Stimulated activated CD4-positive, alpha-beta T cell treated with anti-CD3 and anti-CD28 coated beads, Interleukin-2, amount 100 ng/mL, for 48 hours (primary cell): Measurements from ENCODE around the gene PAPPA.

Experiments
- DNase-seq, 2 donors: peaks; one replicate each; pipeline ENCODE4 v3.0.0-alpha.2; 2020

PAPPA gene

DNA sequence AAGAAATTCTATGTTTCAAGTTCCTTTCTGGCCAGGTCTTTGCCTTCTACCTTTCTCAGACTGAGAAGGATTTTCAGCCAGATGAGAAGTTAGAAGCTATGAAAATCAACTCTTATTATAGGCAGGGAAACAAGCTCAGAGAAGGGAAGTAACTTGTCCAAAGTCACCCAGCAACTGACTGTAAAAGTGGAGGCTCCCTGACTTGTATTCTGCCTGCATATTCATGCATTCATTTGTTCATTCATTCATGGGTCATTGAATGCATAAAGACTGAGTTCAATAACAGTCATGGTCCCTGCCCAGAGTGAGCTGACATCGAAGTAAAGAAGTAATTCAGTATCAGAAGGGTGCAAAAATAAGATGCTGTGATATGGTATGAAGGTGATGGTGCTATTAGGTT, 239.6 kb downstream of the PAPPA start:
- no peak for DNase-seq

- DNase-seq = no peak
Observed at GRCh38 chr9:116394070-116394469, 240.5 kb downstream of the PAPPA start.

- DNase-seq = no peak
Observed at GRCh38 chr9:116394894-116395698, 241.5 kb downstream of the PAPPA start.

DNA sequence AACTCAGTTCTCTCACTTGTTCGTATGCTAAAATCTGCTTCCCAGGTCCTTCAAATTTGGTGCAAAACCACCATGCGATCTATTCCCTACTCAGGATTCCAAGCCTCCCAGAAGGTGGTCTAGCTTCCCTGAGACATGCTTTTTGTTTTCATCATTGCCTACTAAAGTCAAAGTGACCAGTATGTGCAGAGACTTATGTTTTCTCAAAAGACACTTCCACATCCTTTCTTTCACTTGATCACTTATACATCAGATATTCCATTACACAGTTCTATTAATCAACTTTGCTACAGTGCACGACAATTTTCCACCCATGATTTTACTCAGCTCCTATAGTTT, 242.1 kb downstream of the PAPPA start:
- no peak for DNase-seq

GRCh38 chr9:116403171-116403570, 249.6 kb downstream of the PAPPA start:
- no peak for DNase-seq

DNA sequence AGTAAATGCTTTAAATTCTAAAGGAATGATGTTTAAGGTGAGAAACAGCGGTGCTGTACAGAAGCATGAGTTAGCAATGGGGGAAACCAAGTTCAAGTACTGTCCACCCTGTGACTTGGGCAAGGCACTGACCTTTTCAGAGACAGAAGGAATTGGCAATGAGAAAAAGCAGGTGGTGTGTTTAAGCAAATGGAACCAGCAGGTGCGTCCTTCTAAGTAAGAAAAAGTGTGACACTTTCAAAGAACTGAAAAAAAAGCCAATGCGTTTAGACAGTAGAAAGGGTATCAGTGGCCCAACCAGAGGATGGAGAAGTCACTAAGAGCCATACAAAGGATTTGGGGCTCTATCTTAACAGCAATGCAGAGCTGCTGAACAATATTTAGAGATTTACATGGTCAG, 250.6 kb downstream of the PAPPA start:
- no peak for DNase-seq

DNA sequence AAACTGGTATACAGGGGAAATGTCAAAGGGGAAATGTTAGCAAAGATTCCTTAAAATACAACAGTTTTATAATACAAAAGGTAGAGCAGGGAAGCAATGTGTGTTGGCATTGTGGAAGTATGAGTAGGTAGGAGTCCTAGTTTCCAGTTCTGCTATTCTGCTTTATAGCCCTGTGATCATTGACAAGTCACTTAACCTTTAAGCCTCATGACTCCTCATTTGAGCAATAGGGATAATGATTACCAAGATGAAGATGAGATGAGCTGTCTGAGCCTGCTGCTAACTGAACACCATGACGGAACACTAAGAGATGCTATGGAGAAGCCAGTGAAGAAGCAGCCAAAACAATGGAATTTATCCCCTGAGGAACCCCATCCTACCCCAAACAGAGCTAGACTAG, 251.7 kb downstream of the PAPPA start:
- DNase-seq = no peak

GRCh38 chr9:116406469-116406868, 252.9 kb downstream of the PAPPA start:
- DNase-seq = no peak

- DNase-seq = no peak
Observed at GRCh38 chr9:116409129-116409528, 255.5 kb downstream of the PAPPA start.

GRCh38 chr9:116409638-116410037, 256.0 kb downstream of the PAPPA start:
- DNase-seq = no peak

DNA sequence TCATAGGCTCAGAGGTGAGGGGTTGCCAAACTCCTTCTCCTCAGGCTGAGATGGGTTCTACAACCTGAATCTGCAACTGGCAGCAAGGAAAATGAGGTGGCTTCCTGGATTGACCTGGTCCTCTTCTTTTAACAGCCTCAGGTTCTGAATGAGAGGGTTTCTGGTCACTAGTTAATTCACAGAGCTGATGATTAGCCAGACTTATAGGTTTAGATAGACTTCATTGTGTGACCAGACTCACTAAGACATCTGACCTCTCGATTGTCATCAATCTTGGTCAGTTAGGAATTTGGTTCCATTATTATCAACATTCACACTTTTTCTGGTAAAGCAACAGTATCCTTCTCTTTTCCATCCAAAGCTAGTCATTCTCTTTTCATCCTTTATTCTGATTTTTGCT, 257.9 kb downstream of the PAPPA start:
- DNase-seq = no peak

DNA sequence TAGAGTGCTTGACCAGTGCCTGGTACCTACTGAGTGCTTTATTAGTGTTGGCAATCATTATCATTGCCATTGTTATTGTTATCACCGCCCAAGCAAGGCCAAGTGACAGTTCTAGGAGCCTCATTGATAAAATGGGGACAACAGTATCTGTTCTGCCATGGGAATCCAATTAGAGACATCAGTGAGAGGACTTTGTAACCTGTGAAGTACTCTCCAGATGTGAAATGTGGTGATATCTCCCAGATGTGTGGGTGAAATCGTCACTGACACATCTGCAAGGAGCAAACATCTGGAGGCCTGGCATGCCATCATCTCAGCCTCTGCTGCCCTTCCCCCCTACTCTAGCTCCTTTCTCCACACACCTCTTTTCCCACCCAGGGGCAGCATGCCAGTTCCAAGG, 260.8 kb downstream of the PAPPA start:
- DNase-seq = no peak

DNA sequence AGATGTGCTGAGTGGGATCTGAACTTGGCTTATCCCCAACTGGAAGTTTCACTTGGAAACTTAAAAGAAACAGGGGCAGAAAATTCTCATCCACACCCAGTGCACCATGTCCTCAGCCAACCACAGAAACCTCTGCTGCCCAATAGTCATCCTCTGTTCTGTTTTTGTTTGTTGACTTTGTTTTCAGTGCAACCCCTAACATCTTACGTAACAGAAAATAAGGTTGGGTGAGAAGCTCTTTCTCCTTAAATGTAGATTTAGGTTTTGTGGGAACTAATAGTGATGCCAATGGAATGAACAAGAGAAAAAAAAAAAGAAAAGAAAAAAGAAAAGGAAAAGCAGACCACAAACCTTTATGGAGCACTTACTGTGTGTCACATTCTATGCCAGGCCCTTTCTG, 262.8 kb downstream of the PAPPA start:
- no peak for DNase-seq

- no peak for DNase-seq
Observed at GRCh38 chr9:116417464-116417863, 263.9 kb downstream of the PAPPA start.

GRCh38 chr9:116419181-116419580, 265.6 kb downstream of the PAPPA start:
- no peak for DNase-seq

GRCh38 chr9:116420993-116421538, 267.5 kb downstream of the PAPPA start:
- no peak for DNase-seq

GRCh38 chr9:116422119-116422979, 268.8 kb downstream of the PAPPA start:
- DNase-seq = no peak

GRCh38 chr9:116423149-116423548, 269.6 kb downstream of the PAPPA start:
- no peak for DNase-seq

- no peak for DNase-seq
Observed at GRCh38 chr9:116425244-116425643, 271.7 kb downstream of the PAPPA start.

- no peak for DNase-seq
Observed at GRCh38 chr9:116430849-116431248, 277.3 kb downstream of the PAPPA start.

DNA sequence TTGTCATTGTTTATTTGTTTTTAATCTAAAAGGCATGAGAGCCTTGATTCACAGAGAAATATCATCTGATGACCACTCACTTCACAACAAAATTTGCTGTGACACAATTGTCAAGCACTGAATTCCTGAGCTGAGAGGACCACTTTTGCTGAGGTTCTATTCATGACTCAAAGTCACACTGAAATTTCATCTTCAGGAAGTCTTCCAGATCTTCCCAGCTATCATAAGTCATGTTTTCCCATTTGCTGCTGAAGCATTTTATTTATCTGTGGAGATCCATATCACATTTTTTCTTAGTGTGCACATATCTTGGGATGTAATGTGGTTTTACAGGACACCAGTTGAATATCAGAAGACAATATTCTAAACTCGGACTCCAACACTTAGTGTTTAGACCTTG, 278.5 kb downstream of the PAPPA start:
- no peak for DNase-seq

DNA sequence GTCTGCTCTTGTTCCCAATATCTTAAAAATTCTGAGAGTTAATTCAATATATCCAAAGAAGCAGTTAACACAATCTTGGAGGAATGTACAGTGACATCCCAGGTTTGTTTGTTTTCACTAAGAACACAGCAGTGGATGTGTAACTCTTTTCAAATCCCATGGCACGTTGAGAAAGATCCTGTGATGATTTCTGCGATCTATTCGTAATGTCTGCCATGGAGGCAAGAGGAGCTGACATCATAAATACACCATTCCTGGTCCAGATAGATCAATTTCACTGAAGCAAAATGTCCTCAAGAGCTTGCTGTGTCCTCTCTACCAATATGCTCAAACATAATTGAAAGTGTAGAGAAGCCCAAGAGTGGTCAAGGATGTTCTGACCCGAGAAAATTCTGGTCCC, 280.7 kb downstream of the PAPPA start:
- no peak for DNase-seq

- no peak for DNase-seq
Observed at GRCh38 chr9:116435706-116436105, 282.1 kb downstream of the PAPPA start.

- DNase-seq = no peak
Observed at GRCh38 chr9:116436121-116436520, 282.5 kb downstream of the PAPPA start.
